ENCODE data around the gene MVB12B. TPM values are rescaled to one million over a fixed set of nuclear protein-coding genes. Genes with fewer than 3 reads are reported as not detected.

MVB12B gene
- total and polyA plus RNA-seq, 2 donors (not counting 1 experiment from before 2014, with no cell fraction given), result 2.5 to 2.6 TPM

GRCh38 chr9:126472948-126473298 lies 146.3 kb downstream of the MVB12B start:
- H3K27ac ChIP-seq (ENCODE audit: insufficient read depth, low read length), result no peak overlapping the region
- peaks cover 7% of the 10 kb centered on the region for H3K4me1 ChIP-seq (ENCODE audit: control insufficient read depth, extremely low read depth, insufficient read depth, low read length)
- H3K4me3 ChIP-seq (replicated peaks in 1 of 4; ENCODE audit: control extremely low read depth in 1 of 4, insufficient read depth in 1 of 4, low read depth in 3 of 4, low read length in 4 of 4), result no peak overlapping the region

GRCh38 chr9:126474206-126474765 lies 147.7 kb downstream of the MVB12B start:
- Histone ChIP-seq H3K9ac (ENCODE audit: insufficient read depth, low read length) (no peak overlapping the region), H3K9me3 (ENCODE audit: control insufficient read depth, insufficient read depth, low read depth, low read length) (no peaks in the 10 kb centered on the region), H3K4me2 (ENCODE audit: extremely low read depth, insufficient read depth, low read length) (peak overlapping the region; percentile 64), H3K79me2 (ENCODE audit: control insufficient read depth, insufficient read depth, low read length) (no peaks in the 10 kb centered on the region), H3K36me3 (ENCODE audit: control insufficient read depth, insufficient read depth, low read length) (no peaks in the 10 kb centered on the region), H3K4me3 (replicated peaks in 1 of 4; ENCODE audit: control extremely low read depth in 1 of 4, insufficient read depth in 1 of 4, low read depth in 3 of 4, low read length in 4 of 4) (no peak overlapping the region), H2AFZ (ENCODE audit: low read length) (no peak overlapping the region), H4K20me1 (ENCODE audit: control insufficient read depth, extremely low read depth, insufficient read depth, low read length) (no peaks in the 10 kb centered on the region), H3K27me3 (ENCODE audit: control insufficient read depth, insufficient read depth, low read length) (no peaks in the 10 kb centered on the region), H3K27ac (ENCODE audit: insufficient read depth, low read length) (no peak overlapping the region), H3K4me1 (ENCODE audit: control insufficient read depth, extremely low read depth, insufficient read depth, low read length) (peaks cover 7% of the 10 kb centered on the region)
- peak; percentile 14 to 76 for DNase-seq (ENCODE audit: low read depth in 2 of 2)
- TF ChIP-seq, protein P1, sequence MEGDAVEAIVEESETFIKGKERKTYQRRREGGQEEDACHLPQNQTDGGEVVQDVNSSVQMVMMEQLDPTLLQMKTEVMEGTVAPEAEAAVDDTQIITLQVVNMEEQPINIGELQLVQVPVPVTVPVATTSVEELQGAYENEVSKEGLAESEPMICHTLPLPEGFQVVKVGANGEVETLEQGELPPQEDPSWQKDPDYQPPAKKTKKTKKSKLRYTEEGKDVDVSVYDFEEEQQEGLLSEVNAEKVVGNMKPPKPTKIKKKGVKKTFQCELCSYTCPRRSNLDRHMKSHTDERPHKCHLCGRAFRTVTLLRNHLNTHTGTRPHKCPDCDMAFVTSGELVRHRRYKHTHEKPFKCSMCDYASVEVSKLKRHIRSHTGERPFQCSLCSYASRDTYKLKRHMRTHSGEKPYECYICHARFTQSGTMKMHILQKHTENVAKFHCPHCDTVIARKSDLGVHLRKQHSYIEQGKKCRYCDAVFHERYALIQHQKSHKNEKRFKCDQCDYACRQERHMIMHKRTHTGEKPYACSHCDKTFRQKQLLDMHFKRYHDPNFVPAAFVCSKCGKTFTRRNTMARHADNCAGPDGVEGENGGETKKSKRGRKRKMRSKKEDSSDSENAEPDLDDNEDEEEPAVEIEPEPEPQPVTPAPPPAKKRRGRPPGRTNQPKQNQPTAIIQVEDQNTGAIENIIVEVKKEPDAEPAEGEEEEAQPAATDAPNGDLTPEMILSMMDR (conservative IDR thresholded peaks at IDR 0.05 in 1 of 2, IDR thresholded peaks at IDR 0.05 in 1 of 2; ENCODE audit: low read depth in 1 of 2, low read length in 2 of 2), result no peak
- no peak for TF ChIP-seq EZH2 (IDR thresholded peaks at IDR 0.05; ENCODE audit: low read length, missing control alignments)

More at GRCh38 chr9:126472948-126473298, 146.3 kb downstream of the MVB12B start:
- no peak overlapping the region for H2AFZ ChIP-seq (ENCODE audit: low read length)
- TF ChIP-seq EZH2 (IDR thresholded peaks at IDR 0.05; ENCODE audit: low read length, missing control alignments), result no peak
- TF ChIP-seq, protein P1 (conservative IDR thresholded peaks at IDR 0.05 in 1 of 2, IDR thresholded peaks at IDR 0.05 in 1 of 2; ENCODE audit: low read depth in 1 of 2, low read length in 2 of 2), result no peak
- no peaks in the 10 kb centered on the region for H3K79me2 ChIP-seq (ENCODE audit: control insufficient read depth, insufficient read depth, low read length)
- no peak overlapping the region for H3K9ac ChIP-seq (ENCODE audit: insufficient read depth, low read length)
- no peaks in the 10 kb centered on the region for H3K36me3 ChIP-seq (ENCODE audit: control insufficient read depth, insufficient read depth, low read length)
- no peaks in the 10 kb centered on the region for H4K20me1 ChIP-seq (ENCODE audit: control insufficient read depth, extremely low read depth, insufficient read depth, low read length)
- no peak for DNase-seq (ENCODE audit: low read depth in 2 of 2)
- no peaks in the 10 kb centered on the region for H3K9me3 ChIP-seq (ENCODE audit: control insufficient read depth, insufficient read depth, low read depth, low read length)
- H3K27me3 ChIP-seq (ENCODE audit: control insufficient read depth, insufficient read depth, low read length), result no peaks in the 10 kb centered on the region
- H3K4me2 ChIP-seq (ENCODE audit: extremely low read depth, insufficient read depth, low read length), result no peak overlapping the region

GRCh38 chr9:126474786-126475485 lies 148.3 kb downstream of the MVB12B start:
- H3K4me1 ChIP-seq (ENCODE audit: control insufficient read depth, extremely low read depth, insufficient read depth, low read length), result peaks cover 7% of the 10 kb centered on the region
- H3K9ac ChIP-seq (ENCODE audit: insufficient read depth, low read length), result no peak overlapping the region
- H4K20me1 ChIP-seq (ENCODE audit: control insufficient read depth, extremely low read depth, insufficient read depth, low read length), result no peaks in the 10 kb centered on the region
- H2AFZ ChIP-seq (ENCODE audit: low read length), result no peak overlapping the region
- DNase-seq (ENCODE audit: low read depth in 2 of 2), result peak; percentile 28 to 96
- no peak overlapping the region for H3K27ac ChIP-seq (ENCODE audit: insufficient read depth, low read length)
- no peak for TF ChIP-seq EZH2 (IDR thresholded peaks at IDR 0.05; ENCODE audit: low read length, missing control alignments)
- TF ChIP-seq, protein P1 (conservative IDR thresholded peaks at IDR 0.05 in 1 of 2, IDR thresholded peaks at IDR 0.05 in 1 of 2; ENCODE audit: low read depth in 1 of 2, low read length in 2 of 2), result no peak
- H3K36me3 ChIP-seq (ENCODE audit: control insufficient read depth, insufficient read depth, low read length), result no peaks in the 10 kb centered on the region
- H3K79me2 ChIP-seq (ENCODE audit: control insufficient read depth, insufficient read depth, low read length), result no peaks in the 10 kb centered on the region
- no peaks in the 10 kb centered on the region for H3K9me3 ChIP-seq (ENCODE audit: control insufficient read depth, insufficient read depth, low read depth, low read length)
- no peak overlapping the region for H3K4me2 ChIP-seq (ENCODE audit: extremely low read depth, insufficient read depth, low read length)
- no peaks in the 10 kb centered on the region for H3K27me3 ChIP-seq (ENCODE audit: control insufficient read depth, insufficient read depth, low read length)
- H3K4me3 ChIP-seq (replicated peaks in 1 of 4; ENCODE audit: control extremely low read depth in 1 of 4, insufficient read depth in 1 of 4, low read depth in 3 of 4, low read length in 4 of 4), result no peak overlapping the region

Data from fibroblast of lung (primary cell).